BE2C (cell line): ENCODE results near the gene TCTA.

Source experiments
- DNase-seq: peaks from one replicate; pipeline ENCODE4 v3.0.0-alpha.2; 2020
- H3K27me3 ChIP-seq: fragments of 250-450 bp; sonication (Bioruptor Pico); 2 replicates; pipeline ENCODE4 v1.5.1; 2020; ENCODE audit warnings: mild to moderate bottlenecking
- H3K36me3 ChIP-seq: fragments of 250-450 bp; sonication (Bioruptor Pico); 2 replicates; pipeline ENCODE4 v1.5.1; 2020; ENCODE audit warnings: mild to moderate bottlenecking
- H3K4me1 ChIP-seq: fragments of 250-450 bp; sonication (Bioruptor Pico); 2 replicates; pipeline ENCODE4 v1.5.1; 2020
- H3K4me3 ChIP-seq: 2 replicates; pipeline ENCODE4 v1.5.1; 2011; ENCODE audit warnings: low read depth, low read length
- H3K9me3 ChIP-seq: fragments of 250-450 bp; sonication (Bioruptor Pico); 2 replicates; pipeline ENCODE4 v1.5.1; 2020
- TF ChIP-seq, protein P1 (sequence below): IDR thresholded peaks from 2 replicates; pipeline ENCODE4 v1.5.1; 2012; ENCODE audit warnings: mild to moderate bottlenecking, low read depth, low read length

The TCTA gene

DNA sequence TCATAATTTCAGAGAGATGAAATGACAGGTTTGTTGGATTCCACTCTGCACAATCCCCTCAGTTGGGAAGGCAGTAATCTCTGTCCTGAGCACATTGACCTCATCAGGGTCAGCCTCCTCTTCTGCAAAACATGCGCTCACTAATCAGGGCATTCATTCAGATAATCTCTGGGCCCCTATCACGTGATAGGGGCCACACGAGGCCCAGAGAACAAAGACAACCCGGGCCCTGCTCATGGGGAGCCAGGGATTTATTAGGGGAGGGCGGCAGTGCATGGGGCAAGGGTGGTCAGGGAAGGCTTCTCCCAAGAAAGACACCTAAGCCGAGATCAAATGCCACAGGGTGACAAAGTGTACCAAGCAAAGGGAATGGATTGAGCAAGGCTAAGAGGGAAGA is 1.1 kb downstream of the TCTA start:
- Histone ChIP-seq H3K36me3 (no peaks in the 10 kb centered on the region), H3K9me3 (no peaks in the 10 kb centered on the region), H3K27me3 (no peaks in the 10 kb centered on the region), H3K4me3 (peak overlapping the region; percentile 75), H3K4me1 (no peaks in the 10 kb centered on the region; the same call in 1 of the 2 replicates)
- TF ChIP-seq, protein P1, sequence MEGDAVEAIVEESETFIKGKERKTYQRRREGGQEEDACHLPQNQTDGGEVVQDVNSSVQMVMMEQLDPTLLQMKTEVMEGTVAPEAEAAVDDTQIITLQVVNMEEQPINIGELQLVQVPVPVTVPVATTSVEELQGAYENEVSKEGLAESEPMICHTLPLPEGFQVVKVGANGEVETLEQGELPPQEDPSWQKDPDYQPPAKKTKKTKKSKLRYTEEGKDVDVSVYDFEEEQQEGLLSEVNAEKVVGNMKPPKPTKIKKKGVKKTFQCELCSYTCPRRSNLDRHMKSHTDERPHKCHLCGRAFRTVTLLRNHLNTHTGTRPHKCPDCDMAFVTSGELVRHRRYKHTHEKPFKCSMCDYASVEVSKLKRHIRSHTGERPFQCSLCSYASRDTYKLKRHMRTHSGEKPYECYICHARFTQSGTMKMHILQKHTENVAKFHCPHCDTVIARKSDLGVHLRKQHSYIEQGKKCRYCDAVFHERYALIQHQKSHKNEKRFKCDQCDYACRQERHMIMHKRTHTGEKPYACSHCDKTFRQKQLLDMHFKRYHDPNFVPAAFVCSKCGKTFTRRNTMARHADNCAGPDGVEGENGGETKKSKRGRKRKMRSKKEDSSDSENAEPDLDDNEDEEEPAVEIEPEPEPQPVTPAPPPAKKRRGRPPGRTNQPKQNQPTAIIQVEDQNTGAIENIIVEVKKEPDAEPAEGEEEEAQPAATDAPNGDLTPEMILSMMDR: no peak
- no peak for DNase-seq

- H3K36me3 ChIP-seq: no peaks in the 10 kb centered on the region
- TF ChIP-seq, protein P1: no peak
- no peaks in the 10 kb centered on the region for H3K27me3 ChIP-seq
- DNase-seq: no peak
- no peak overlapping the region for H3K4me3 ChIP-seq
- H3K4me1 ChIP-seq: no peaks in the 10 kb centered on the region; the same call in 1 of the 2 replicates
- no peaks in the 10 kb centered on the region for H3K9me3 ChIP-seq
These were observed 2.5 kb downstream of the TCTA start for GRCh38 chr3:49414753-49415152.

GRCh38 chr3:49415931-49416601 is 3.8 kb downstream of the TCTA start:
- Histone ChIP-seq H3K36me3 (no peaks in the 10 kb centered on the region), H3K9me3 (no peaks in the 10 kb centered on the region), H3K27me3 (no peaks in the 10 kb centered on the region), H3K4me3 (no peak overlapping the region), H3K4me1 (no peaks in the 10 kb centered on the region; the same call in 1 of the 2 replicates)
- TF ChIP-seq, protein P1: no peak
- no peak for DNase-seq

DNA sequence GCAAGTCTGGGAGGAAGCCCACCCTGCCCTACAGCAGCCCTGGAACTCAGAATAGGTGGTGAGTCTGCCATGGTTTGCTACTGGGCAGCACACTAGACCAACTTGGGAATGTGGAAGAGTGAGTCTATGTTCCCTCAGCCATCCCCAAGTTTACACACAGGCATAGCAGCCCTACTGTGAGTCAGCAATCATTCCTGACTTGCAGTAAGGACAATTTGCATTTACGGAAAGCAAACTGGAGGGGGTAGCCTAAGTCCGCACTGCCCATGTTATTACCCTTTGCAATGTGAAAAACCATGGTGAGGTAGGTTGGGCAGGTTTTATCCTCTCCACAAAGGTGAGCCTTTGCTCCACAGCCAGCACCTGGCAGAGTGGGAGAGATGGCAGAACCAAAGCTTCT is 4.6 kb downstream of the TCTA start:
- H3K9me3 ChIP-seq: no peaks in the 10 kb centered on the region
- no peaks in the 10 kb centered on the region for H3K36me3 ChIP-seq
- no peak overlapping the region for H3K4me3 ChIP-seq
- no peaks in the 10 kb centered on the region; the same call in 1 of the 2 replicates for H3K4me1 ChIP-seq
- no peak for DNase-seq
- TF ChIP-seq, protein P1: no peak
- H3K27me3 ChIP-seq: no peaks in the 10 kb centered on the region

- no peak for DNase-seq
- TF ChIP-seq, protein P1: no peak
- no peaks in the 10 kb centered on the region for H3K27me3 ChIP-seq
- no peaks in the 10 kb centered on the region for H3K9me3 ChIP-seq
- H3K4me1 ChIP-seq: no peaks in the 10 kb centered on the region; the same call in 1 of the 2 replicates
- H3K36me3 ChIP-seq: no peaks in the 10 kb centered on the region
- no peak overlapping the region for H3K4me3 ChIP-seq
These were observed 5.4 kb downstream of the TCTA start for GRCh38 chr3:49417516-49418120.

DNA sequence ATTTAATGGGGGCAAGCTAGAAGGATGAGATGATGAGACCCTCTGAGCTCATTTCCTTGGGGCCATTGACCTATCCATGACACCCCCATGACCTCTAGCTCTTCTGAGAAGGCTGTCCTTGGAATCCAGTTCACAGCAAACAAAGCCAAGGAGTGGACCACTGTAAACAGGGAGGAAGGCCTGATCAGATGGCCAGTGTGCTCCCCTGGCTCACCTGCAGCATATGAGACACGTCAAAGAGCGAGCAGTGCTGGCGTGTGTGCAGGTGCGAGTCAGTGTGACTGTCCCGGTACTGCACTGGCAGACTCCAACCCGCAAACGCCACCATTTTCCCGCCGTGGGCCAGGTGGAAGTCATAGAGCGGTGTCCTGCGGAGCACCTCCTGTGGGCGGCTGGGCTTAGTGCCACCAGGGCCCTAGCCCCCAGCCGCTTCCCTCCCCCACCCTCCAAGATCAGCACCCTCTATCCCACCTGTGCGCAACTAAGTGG is 9.7 kb downstream of the TCTA start:
- Histone ChIP-seq H3K27me3 (no peaks in the 10 kb centered on the region), H3K4me1 (no peaks in the 10 kb centered on the region), H3K9me3 (no peaks in the 10 kb centered on the region), H3K36me3 (no peaks in the 10 kb centered on the region), H3K4me3 (no peak overlapping the region)
- DNase-seq: no peak
- TF ChIP-seq, protein P1: no peak
